GM12872 (cell line): ENCODE data around the gene OR10A4.

ENCODE experiments used
- CTCF ChIP-seq: IDR thresholded peaks from 3 replicates; pipeline ENCODE4 v1.5.1; 2011; ENCODE audit warnings: low read depth, mild to moderate bottlenecking, low read length, moderate library complexity; ENCODE audit not compliant: insufficient read depth

The OR10A4 gene

GRCh38 chr11:6875761-6876160 is 664 bp upstream of the OR10A4 start:
- TF ChIP-seq CTCF = no peak

GRCh38 chr11:6876914-6877313 is 489 bp downstream of the OR10A4 start:
- TF ChIP-seq CTCF = no peak

- TF ChIP-seq CTCF = no peak
Observed at GRCh38 chr11:6882751-6883150, 6.3 kb downstream of the OR10A4 start.

- TF ChIP-seq CTCF = no peak
Observed at GRCh38 chr11:6888830-6889229, 12.4 kb downstream of the OR10A4 start.

GRCh38 chr11:6889835-6890234 is 13.4 kb downstream of the OR10A4 start:
- no peak for TF ChIP-seq CTCF

GRCh38 chr11:6892400-6892799 is 16.0 kb downstream of the OR10A4 start, which contains the start of gene OR2D2:
TSS of gene OR2D2 (minus strand) at chr11:6892500. CDS start at chr11:6892500, 0 bp downstream.
- TF ChIP-seq CTCF = no peak

GRCh38 chr11:6894097-6894496 is 17.7 kb downstream of the OR10A4 start:
- no peak for TF ChIP-seq CTCF

GRCh38 chr11:6895010-6895409 is 18.6 kb downstream of the OR10A4 start:
- TF ChIP-seq CTCF = no peak
